Ishikawa (cell line): Measurements from ENCODE around the gene RASGEF1C.

Experiments used
- CEBPB ChIP-seq: IDR thresholded peaks from 2 replicates; pipeline ENCODE4 v1.6.1; 2012
- RAD21 ChIP-seq: IDR thresholded peaks from 2 replicates; pipeline ENCODE4 v1.6.1; 2012; ENCODE audit warnings: low read depth
- TAF1 ChIP-seq: IDR thresholded peaks from 2 replicates; pipeline ENCODE4 v1.6.1; 2012; ENCODE audit warnings: low read depth, mild to moderate bottlenecking
- YY1 ChIP-seq: IDR thresholded peaks from 2 replicates; pipeline ENCODE4 v1.6.1; 2012; ENCODE audit warnings: low read depth
- ZBTB7A ChIP-seq: IDR thresholded peaks from 2 replicates; pipeline ENCODE4 v1.6.1; 2012; ENCODE audit warnings: low read depth
- TF ChIP-seq, protein P1 (sequence below): IDR thresholded peaks from 2 replicates; pipeline ENCODE4 v1.6.1; 2012

GRCh38 chr5:180168758-180169157, 40.3 kb downstream of the RASGEF1C start:
- TF ChIP-seq ZBTB7A (no peak), TAF1 (no peak), CEBPB (no peak), YY1 (no peak), RAD21 (no peak)
- TF ChIP-seq, protein P1, sequence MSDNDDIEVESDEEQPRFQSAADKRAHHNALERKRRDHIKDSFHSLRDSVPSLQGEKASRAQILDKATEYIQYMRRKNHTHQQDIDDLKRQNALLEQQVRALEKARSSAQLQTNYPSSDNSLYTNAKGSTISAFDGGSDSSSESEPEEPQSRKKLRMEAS = no peak
